Cardiac fibroblast (primary cell): ENCODE results near the gene EHHADH.

Source experiments
- DNase-seq, 2 donors: peaks; one replicate each; pipeline versions ENCODE4 v3.0.0 to v3.0.0-alpha.2; 2010; ENCODE audit warnings: low read depth in 2 of 2
- H3K4me3 ChIP-seq, 2 donors: replicated peaks in 1 of 2; 1 replicate in 1 of 2; 2 replicates in 1 of 2; pipeline ENCODE4 v1.5.1; 2011; ENCODE audit warnings: low read depth in 2 of 2, low read length in 2 of 2, mild to moderate bottlenecking in 2 of 2, moderate library complexity in 1 of 2
- TF ChIP-seq, protein P1 (sequence below): IDR thresholded peaks from one replicate; pipeline ENCODE4 v1.5.1; 2011; ENCODE audit warnings: low read depth, mild to moderate bottlenecking, low read length, inconsistent platforms

Gene EHHADH

DNA sequence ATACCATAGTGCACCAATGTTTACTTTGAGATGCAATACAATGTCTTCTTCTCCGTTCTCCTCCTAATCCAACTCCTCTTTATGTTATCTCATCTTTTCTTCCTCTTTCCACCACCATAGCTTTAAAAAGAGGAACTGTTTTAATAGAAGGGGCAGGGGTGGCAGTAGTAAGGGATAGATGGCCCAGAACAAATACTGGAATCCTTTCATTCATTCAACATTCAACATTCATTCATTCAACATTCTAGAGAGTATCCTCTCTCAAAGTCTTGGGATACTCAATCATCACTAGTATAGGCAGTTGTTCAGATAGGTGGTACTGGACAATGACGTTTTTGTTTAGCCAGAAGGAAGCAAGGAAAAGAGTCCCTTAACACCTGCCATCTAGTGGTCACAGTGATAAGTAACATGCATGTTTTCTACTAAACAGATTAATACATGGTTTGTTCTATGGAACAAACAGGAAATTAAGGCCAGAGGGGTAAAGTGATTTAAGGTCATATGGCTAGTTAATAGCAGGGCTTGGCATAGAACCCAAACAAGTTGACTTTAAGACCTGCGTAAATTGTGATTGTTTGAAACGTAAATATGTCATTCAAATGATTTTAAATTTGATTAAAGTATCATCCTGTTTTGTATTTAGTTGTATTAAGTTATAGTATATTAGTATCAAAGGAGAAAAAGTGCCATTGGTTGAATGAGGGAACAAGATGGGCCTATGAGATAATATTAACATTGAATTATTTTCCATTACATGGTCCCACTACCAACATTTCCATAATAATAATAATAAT, 26.9 kb upstream of the EHHADH start:
- no peak overlapping the region for H3K4me3 ChIP-seq
- DNase-seq: peak; percentile 71 to 77
- TF ChIP-seq, protein P1, sequence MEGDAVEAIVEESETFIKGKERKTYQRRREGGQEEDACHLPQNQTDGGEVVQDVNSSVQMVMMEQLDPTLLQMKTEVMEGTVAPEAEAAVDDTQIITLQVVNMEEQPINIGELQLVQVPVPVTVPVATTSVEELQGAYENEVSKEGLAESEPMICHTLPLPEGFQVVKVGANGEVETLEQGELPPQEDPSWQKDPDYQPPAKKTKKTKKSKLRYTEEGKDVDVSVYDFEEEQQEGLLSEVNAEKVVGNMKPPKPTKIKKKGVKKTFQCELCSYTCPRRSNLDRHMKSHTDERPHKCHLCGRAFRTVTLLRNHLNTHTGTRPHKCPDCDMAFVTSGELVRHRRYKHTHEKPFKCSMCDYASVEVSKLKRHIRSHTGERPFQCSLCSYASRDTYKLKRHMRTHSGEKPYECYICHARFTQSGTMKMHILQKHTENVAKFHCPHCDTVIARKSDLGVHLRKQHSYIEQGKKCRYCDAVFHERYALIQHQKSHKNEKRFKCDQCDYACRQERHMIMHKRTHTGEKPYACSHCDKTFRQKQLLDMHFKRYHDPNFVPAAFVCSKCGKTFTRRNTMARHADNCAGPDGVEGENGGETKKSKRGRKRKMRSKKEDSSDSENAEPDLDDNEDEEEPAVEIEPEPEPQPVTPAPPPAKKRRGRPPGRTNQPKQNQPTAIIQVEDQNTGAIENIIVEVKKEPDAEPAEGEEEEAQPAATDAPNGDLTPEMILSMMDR: peak; percentile 70

DNA sequence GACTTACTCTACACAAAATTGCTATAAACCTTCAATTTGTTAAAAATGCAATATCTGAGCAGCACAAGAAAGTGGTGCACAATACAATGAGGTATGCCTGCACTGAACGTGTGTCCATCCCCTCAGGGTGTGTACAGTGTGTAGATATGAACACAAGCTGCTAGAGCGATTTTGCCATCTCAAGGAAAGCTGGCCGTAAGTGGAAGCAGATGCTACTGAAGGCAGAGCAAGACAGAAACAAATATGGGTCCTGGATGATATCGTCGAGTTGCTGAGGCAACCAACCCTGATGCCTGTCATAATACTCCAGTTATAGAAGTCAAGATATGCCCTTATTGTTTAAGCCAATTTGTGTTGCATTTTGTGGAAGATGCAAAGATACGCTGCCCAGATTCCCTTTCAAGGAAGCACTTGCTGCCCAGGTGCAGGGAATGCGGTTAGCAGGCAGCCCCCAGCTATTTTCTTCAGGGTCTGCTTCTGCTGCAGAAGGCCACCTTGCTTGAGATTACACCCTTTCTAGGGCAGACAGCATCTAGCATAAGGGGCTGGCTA, 25.8 kb upstream of the EHHADH start:
- DNase-seq: no peak
- TF ChIP-seq, protein P1: no peak
- H3K4me3 ChIP-seq: no peak overlapping the region

DNA sequence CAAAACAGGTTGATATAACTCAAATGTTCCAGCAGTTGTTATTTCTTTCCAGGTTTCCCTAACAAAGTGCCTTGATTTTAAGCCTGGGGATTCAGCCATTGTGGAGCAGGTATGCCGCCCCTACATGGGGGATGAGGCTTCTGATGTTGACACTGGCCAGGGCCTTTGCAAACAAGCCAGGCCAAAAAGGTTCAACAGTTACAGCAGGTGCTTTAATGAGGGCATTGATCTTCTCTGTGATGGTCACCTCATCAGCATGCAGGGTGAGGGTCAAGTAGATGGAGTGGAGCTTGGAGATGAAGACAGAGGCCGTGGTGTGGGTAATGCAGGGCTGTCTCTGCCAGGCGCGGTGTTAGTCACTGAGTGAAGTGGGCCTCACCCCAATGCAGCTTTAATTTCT, 22.6 kb upstream of the EHHADH start:
- no peak for DNase-seq
- H3K4me3 ChIP-seq: no peak overlapping the region
- TF ChIP-seq, protein P1: no peak

DNA sequence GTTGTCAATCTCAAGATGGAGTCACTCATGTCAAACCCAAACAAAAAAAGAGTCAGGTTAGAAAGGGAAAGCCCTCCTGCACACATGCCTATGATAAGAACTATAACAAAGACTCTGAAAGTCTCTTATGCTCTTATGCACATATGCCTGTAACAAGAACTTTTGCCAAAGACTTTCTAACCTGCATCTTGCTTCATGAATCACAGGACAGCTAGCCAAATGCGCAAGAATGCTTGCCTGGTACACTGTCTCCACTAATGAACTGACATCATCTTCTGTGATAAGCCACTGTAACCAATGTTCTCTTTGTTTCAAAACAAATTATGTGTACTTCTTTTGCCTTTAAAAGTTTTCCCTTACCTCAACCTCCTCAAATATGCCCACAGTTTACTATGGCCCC, 18.2 kb upstream of the EHHADH start:
- DNase-seq: peak; percentile 38 to 39
- H3K4me3 ChIP-seq: no peak overlapping the region
- TF ChIP-seq, protein P1: no peak

DNA sequence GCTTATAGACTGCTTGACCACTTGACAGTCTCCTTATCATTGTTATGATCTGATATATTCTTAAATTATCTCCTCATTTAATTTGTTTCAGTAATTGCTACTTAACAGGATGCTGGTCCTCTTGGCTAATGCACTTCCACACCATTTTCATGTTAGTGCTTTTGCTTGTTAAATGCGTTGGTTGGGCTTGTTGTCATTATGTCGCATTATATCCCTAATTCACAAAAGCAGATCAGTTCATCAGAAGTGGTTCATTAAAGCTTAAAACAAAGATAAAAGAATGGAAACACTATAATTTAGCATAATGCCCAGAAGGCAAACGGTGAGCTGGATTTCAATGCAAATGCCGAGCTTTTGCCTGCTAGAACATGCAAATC, 17.1 kb upstream of the EHHADH start:
- TF ChIP-seq, protein P1: no peak
- DNase-seq: no peak
- no peak overlapping the region for H3K4me3 ChIP-seq

DNA sequence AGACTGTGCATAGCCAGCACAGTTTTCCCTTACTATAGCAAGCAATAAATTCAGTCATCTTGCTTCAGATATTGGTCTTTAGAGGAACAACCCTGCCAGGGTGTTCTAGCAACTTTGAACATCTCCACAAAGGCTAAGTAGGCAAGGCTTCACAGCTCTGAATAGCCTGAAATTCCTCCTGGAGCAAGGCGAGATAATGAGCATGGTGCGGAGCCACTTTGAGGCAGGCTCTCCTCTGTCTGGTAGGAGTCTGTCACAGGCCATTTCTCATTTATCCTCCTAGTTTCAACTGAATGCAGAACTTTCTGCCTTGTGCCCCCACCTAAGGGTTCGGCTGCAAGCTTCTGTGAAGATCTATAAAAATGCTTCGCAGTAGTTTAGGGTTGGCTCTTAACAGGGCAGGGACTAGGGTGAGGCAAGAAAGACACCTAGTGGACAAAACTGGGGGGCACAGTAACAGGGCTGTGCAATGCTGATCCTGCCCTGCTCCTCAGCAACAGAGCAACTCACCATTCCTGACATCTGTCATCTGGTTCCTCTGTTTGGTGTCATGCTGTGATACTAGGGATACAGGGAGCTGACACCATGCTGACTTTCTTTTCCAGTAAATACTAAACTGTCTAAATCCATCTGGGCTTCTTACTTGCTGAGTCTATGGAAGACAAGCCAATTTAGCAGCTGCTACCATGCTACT, 16.6 kb upstream of the EHHADH start:
- peak; percentile 46 to 61 for DNase-seq
- TF ChIP-seq, protein P1: peak; percentile 71
- no peak overlapping the region for H3K4me3 ChIP-seq
